SK-N-SH treated with all-trans-retinoic acid at 6 μM for 48 hours (cell line): ENCODE measurements around the gene MBTPS2.

Source experiments
- CSDC2 ChIP-seq: fragments of 250-450 bp; sonication (Bioruptor Pico); IDR thresholded peaks from 2 replicates; pipeline ENCODE4 v1.5.0; 2020; ENCODE audit warnings: mild to moderate bottlenecking, moderate library complexity
- ESRRG ChIP-seq: fragments of 250-450 bp; sonication (Bioruptor Pico); IDR thresholded peaks from 2 replicates; pipeline ENCODE4 v1.6.1; 2021; ENCODE audit warnings: mild to moderate bottlenecking
- ISL1 ChIP-seq: fragments of 250-450 bp; sonication (Bioruptor Pico); IDR thresholded peaks from 2 replicates; pipeline ENCODE4 v2.1.2; 2022; ENCODE audit warnings: mild to moderate bottlenecking, moderate library complexity
- PPARA ChIP-seq: fragments of 250-450 bp; sonication (Bioruptor Pico); IDR thresholded peaks from 2 replicates; pipeline ENCODE4 v1.5.0; 2020; ENCODE audit warnings: mild to moderate bottlenecking, borderline replicate concordance
- TOX ChIP-seq: fragments of 250-450 bp; sonication (Bioruptor Pico); IDR thresholded peaks from 2 replicates; pipeline ENCODE4 v1.8.0; 2021; ENCODE audit warnings: mild to moderate bottlenecking, moderate library complexity, borderline replicate concordance

GRCh38 chrX:21932292-21933002 lies 93.0 kb downstream of the MBTPS2 start:
- TF ChIP-seq ESRRG (CRISPR knock-in tag) (no peak), TOX (no peak), PPARA (CRISPR knock-in tag) (no peak), ISL1 (CRISPR knock-in tag) (no peak), CSDC2 (CRISPR knock-in tag) (no peak)
